Retinal pigment epithelial cell (primary cell): ENCODE results near the gene HS6ST3.

Source experiments
- DNase-seq: peaks from one replicate; pipeline ENCODE4 v3.0.0-alpha.2; 2010; ENCODE audit warnings: low read depth
- H3K4me3 ChIP-seq: 2 replicates; pipeline ENCODE4 v1.5.1; 2011; ENCODE audit warnings: mild to moderate bottlenecking, low read length, control low read depth, moderate library complexity
- TF ChIP-seq, protein P1 (sequence below): conservative IDR thresholded peaks from 2 replicates; pipeline ENCODE4 v1.5.1; 2011; ENCODE audit warnings: low read depth, low read length, control low read depth, inconsistent platforms

The HS6ST3 gene

DNA sequence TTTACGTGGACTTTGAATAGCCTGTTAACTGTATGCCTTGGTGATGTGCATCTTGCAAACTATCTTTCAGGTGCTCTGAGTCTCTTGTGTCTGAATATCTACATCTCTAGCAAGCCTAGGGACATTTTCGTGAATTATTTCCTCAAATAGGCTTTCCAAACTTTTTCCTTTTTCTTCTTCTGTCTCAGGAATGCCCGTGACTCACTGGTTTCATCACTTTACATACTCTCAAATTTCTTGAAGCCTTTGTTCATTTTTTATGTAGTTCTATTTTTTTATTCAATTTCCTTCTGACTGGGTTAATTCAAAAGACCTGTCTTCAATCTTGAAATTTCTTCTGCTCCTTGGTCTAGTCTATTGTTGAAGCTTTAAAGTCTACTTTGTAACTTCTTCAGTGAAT lies 572.1 kb downstream of the HS6ST3 start:
- TF ChIP-seq, protein P1, sequence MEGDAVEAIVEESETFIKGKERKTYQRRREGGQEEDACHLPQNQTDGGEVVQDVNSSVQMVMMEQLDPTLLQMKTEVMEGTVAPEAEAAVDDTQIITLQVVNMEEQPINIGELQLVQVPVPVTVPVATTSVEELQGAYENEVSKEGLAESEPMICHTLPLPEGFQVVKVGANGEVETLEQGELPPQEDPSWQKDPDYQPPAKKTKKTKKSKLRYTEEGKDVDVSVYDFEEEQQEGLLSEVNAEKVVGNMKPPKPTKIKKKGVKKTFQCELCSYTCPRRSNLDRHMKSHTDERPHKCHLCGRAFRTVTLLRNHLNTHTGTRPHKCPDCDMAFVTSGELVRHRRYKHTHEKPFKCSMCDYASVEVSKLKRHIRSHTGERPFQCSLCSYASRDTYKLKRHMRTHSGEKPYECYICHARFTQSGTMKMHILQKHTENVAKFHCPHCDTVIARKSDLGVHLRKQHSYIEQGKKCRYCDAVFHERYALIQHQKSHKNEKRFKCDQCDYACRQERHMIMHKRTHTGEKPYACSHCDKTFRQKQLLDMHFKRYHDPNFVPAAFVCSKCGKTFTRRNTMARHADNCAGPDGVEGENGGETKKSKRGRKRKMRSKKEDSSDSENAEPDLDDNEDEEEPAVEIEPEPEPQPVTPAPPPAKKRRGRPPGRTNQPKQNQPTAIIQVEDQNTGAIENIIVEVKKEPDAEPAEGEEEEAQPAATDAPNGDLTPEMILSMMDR = no peak
- DNase-seq = no peak
- no peak overlapping the region for H3K4me3 ChIP-seq

DNA sequence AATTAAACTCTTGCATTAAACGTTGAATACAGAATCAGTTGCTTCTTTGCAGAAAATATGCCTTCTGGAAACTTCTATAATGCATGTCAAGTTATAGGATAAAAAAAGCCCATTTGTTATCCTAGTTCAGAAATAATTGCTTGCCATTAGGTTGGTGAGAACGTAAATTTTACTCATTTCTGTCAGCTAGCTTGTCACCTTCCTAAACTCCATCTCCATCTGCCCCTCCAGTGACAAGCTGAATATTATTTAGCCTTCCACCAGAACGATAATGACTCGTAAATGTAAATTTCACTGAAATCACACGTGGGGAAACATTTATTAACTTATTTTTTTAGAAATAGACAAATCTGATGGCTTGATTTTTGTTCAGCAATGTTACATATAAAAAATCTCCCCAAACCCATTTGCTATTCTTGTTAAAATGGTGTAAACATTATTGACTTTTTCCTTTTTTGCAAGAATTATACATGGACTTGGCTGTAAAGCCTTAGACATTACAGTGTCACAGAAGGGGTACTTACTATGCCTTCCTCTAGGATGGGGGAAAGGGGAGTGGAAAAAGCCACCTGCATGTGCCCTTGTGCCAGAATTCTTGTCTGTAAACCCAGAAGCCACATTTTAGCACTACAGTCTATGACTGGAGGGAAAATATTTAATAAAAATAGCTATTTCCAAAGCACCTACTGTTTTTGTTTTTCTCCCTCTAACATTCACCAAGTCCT lies 577.5 kb downstream of the HS6ST3 start:
- H3K4me3 ChIP-seq = no peak overlapping the region
- DNase-seq = no peak
- TF ChIP-seq, protein P1 = no peak

DNA sequence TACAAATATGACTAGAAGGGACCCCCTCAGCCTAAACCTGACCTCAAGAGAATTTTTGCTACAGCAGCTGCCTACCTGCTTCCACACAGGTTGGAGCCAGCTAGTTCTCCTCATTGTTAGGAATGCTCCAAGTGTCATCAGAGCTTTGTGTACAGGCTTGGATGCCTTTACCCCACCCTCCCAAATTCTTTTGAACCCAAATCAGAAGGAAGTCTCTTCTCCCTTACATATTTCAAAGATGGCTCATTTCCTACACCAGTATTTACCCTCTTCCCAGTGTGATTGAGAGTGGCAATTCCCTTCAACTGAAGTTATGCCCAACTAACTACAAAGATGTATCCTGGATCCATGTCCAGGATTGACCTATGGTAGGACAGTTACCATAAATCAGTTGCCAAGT lies 581.2 kb downstream of the HS6ST3 start:
- TF ChIP-seq, protein P1 = no peak
- DNase-seq = no peak
- no peak overlapping the region for H3K4me3 ChIP-seq

DNA sequence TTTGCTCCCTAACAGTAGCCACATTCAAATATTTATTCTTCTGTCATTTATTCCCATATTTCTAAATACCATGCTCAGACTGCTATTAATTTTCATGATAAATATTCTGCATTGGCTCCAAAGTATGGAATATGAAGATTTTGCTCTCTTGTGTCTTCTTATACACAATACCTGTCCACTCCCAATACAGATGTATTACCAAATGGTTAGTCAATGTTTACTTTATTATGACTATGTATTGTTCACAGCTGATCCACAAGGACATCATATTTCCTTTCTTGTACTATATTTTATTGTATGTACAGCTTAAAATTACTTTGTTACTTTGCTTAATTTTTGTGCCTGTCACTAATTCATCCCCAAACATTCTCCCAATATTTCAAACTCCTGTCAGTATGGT lies 582.1 kb downstream of the HS6ST3 start:
- TF ChIP-seq, protein P1 = no peak
- DNase-seq = no peak
- H3K4me3 ChIP-seq = no peak overlapping the region

DNA sequence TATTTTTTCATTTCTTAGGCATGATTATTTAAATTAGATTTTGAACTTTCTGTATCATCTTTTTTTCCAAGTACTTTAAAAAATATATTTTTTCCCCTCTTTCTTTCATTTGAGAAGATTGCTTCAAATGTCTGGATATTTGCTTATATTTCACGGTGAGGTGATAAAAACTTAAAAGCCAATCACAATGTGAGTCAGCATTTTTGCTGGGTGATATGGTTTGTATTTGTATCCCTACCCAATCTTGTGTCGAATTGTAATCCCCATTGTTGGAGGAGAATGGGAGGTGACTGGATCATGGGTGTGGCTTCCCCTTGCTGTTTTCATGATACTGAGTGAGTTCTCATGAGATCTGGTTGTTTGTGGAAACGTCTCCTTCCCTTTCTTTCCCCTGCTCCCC lies 583.9 kb downstream of the HS6ST3 start:
- DNase-seq = no peak
- no peak overlapping the region for H3K4me3 ChIP-seq
- TF ChIP-seq, protein P1 = no peak

DNA sequence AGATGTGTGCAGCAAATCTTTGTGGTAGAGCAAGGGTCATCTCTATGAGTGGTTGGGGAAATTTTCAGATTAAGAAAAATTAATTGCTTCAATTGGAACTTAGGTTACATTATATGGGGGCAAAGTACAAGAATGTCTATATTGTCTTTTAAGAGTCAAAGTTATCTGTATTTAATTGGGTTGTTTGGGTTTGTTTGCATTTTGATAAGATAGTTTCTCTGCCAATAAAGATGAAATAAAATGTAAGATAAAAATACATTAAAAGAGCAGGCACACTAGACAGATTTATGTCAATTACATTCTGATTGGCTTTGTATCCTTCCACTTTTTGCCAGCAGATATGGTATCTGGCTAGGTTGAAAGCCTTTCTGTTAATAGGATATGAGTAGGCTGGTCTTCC lies 587.1 kb downstream of the HS6ST3 start:
- TF ChIP-seq, protein P1 = no peak
- no peak for DNase-seq

DNA sequence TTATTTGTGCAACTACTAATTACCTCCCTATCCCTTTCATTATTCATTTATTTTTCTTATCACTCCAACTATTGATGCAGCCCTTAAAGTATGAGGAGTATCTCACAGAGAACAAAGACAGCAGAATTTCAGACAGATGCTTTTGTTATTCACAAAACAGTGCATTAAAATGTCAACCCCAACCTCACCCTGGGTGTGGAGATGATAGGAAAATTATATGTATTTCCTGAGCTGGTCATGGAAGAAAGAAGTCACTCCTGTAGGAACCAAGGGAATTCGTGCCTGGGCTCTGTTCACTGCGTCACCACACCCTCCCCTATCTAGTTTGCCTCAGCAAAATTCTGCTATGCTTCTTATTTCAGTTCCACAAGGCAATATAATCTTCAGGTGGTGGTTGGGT lies 588.9 kb downstream of the HS6ST3 start:
- TF ChIP-seq, protein P1 = no peak
- DNase-seq = no peak
- H3K4me3 ChIP-seq = no peak overlapping the region

More for the DNA sequence above, 587.1 kb downstream of the HS6ST3 start:
- H3K4me3 ChIP-seq = no peak overlapping the region
